Osteoblast (primary cell): ENCODE measurements around the gene PIAS1. TPM values are rescaled to one million over a fixed set of nuclear protein-coding genes. Genes with fewer than 3 reads are reported as not detected.
"Not testable (repeated sequence)": the region's sequence is repeated elsewhere in the genome, so short reads cannot be mapped to it uniquely, and the experiment has no call there.

Source experiments
- DNase-seq: peaks from one replicate; pipeline ENCODE4 v3.0.0; 2011; ENCODE audit warnings: low spot score, mixed read lengths; ENCODE audit not compliant: insufficient read length; ENCODE audit errors: missing footprints
- H2AFZ ChIP-seq: 2 replicates; pipeline ENCODE4 v1.6.0; 2011; ENCODE audit warnings: mild to moderate bottlenecking, low read length
- H3K27ac ChIP-seq: 2 replicates; pipeline ENCODE4 v1.5.1; 2011; ENCODE audit warnings: mild to moderate bottlenecking, low read depth, low read length, moderate library complexity
- H3K27me3 ChIP-seq: 2 replicates; pipeline ENCODE4 v1.6.0; 2012; ENCODE audit warnings: mild to moderate bottlenecking, control low read depth, inconsistent platforms, low read length, moderate library complexity; ENCODE audit not compliant: insufficient read depth
- H3K36me3 ChIP-seq: 2 replicates; pipeline ENCODE4 v1.5.1; 2011; ENCODE audit warnings: mild to moderate bottlenecking, low read length, control low read depth, moderate library complexity; ENCODE audit not compliant: insufficient read depth
- H3K4me1 ChIP-seq: 2 replicates; pipeline ENCODE4 v1.5.1; 2011; ENCODE audit warnings: mild to moderate bottlenecking, low read length, control low read depth, moderate library complexity; ENCODE audit not compliant: insufficient read depth
- H3K4me2 ChIP-seq: 2 replicates; pipeline ENCODE4 v1.6.0; 2011; ENCODE audit warnings: mild to moderate bottlenecking, low read length; ENCODE audit not compliant: insufficient read depth
- H3K4me3 ChIP-seq: fragments of 200-600 bp; sonication (generic); 3 replicates; pipeline ENCODE4 v1.5.1; 2012; ENCODE audit warnings: mild to moderate bottlenecking, low read length, inconsistent platforms; ENCODE audit not compliant: insufficient read depth
- H3K79me2 ChIP-seq: 2 replicates; pipeline ENCODE4 v1.6.0; 2012; ENCODE audit warnings: mild to moderate bottlenecking, low read length, control low read depth, inconsistent platforms; ENCODE audit not compliant: insufficient read depth
- H3K9me3 ChIP-seq: 2 replicates; pipeline ENCODE4 v1.5.1; 2011; ENCODE audit warnings: low read depth, low read length, control low read depth
- H4K20me1 ChIP-seq: 2 replicates; pipeline ENCODE4 v1.6.0; 2012; ENCODE audit warnings: mild to moderate bottlenecking, low read length, control low read depth; ENCODE audit not compliant: insufficient read depth
- CTCF ChIP-seq: IDR thresholded peaks from 2 replicates; pipeline ENCODE4 v1.5.1; 2011; ENCODE audit warnings: mild to moderate bottlenecking, low read depth, low read length, moderate library complexity; ENCODE audit errors: extremely low read depth
- total RNA-seq: library from RNA; depleted of rRNA; stranded (reverse); fragments of >200 nt; gene quantifications from 2 replicates; pipeline ENCODE4 v1.2.3, GENCODE V29; 2012

Gene PIAS1
- total RNA-seq, 1 donor, result 29.0 TPM

GRCh38 chr15:68210821-68211655 is 156.9 kb downstream of the PIAS1 start:
- peak overlapping the region; percentile 54 for H2AFZ ChIP-seq
- H3K4me2 ChIP-seq, result peak overlapping the region; percentile 69
- H3K36me3 ChIP-seq, result no peaks in the 10 kb centered on the region
- H4K20me1 ChIP-seq, result peaks cover 9% of the 10 kb centered on the region
- H3K4me1 ChIP-seq, result no peaks in the 10 kb centered on the region
- H3K9me3 ChIP-seq, result no peaks in the 10 kb centered on the region
- peak; percentile 96 for DNase-seq
- TF ChIP-seq CTCF, result peak; percentile 76
- H3K79me2 ChIP-seq, result peaks cover 27% of the 10 kb centered on the region
- H3K4me3 ChIP-seq, result peak overlapping the region; percentile 46
- no peaks in the 10 kb centered on the region for H3K27me3 ChIP-seq
- H3K27ac ChIP-seq, result no peak overlapping the region

- Histone ChIP-seq H2AFZ (no peak overlapping the region), H3K4me2 (no peak overlapping the region), H3K36me3 (no peaks in the 10 kb centered on the region), H3K79me2 (peaks cover 34% of the 10 kb centered on the region), H3K27ac (no peak overlapping the region), H4K20me1 (peaks cover 6% of the 10 kb centered on the region), H3K4me3 (no peak overlapping the region), H3K27me3 (no peaks in the 10 kb centered on the region), H3K9me3 (no peaks in the 10 kb centered on the region), H3K4me1 (no peaks in the 10 kb centered on the region)
- TF ChIP-seq CTCF, result no peak
- DNase-seq, result no peak
Measured at GRCh38 chr15:68211656-68212320, 157.7 kb downstream of the PIAS1 start.

GRCh38 chr15:68213491-68213845 is 159.4 kb downstream of the PIAS1 start:
- not testable (repeated sequence) for H2AFZ ChIP-seq, H3K4me3 ChIP-seq, H3K27ac ChIP-seq, H3K4me2 ChIP-seq, H3K27me3 ChIP-seq, H3K36me3 ChIP-seq, DNase-seq, H3K9me3 ChIP-seq, H4K20me1 ChIP-seq, H3K4me1 ChIP-seq
- peaks cover 46% of the 10 kb centered on the region for H3K79me2 ChIP-seq

GRCh38 chr15:68213991-68214837 is 160.1 kb downstream of the PIAS1 start:
- Histone ChIP-seq H3K36me3 (peaks cover 9% of the 10 kb centered on the region), H3K4me3 (no peak overlapping the region), H3K27me3 (no peaks in the 10 kb centered on the region), H3K4me1 (no peaks in the 10 kb centered on the region), H3K27ac (no peak overlapping the region), H3K9me3 (no peaks in the 10 kb centered on the region), H2AFZ (no peak overlapping the region), H3K79me2 (peaks cover 50% of the 10 kb centered on the region), H4K20me1 (peaks cover 9% of the 10 kb centered on the region), H3K4me2 (no peak overlapping the region)
- no peak for DNase-seq
- TF ChIP-seq CTCF, result no peak
